Lower leg skin (tissue), 4 donors: Measurements from ENCODE around the gene ANTXR1. TPM values are rescaled to one million over a fixed set of nuclear protein-coding genes. Genes with fewer than 3 reads are reported as not detected.
A peak's percentile ranks its signal among the peaks of the same experiment; 100 is the strongest.

Experiments
- DNase-seq, 2 donors: peaks; one replicate each; pipeline ENCODE4 v3.0.0-alpha.2; 2019; ENCODE audit warnings: low spot score in 2 of 2
- H3K4me3 ChIP-seq: fragments of 200-600 bp; sonication (generic); 2 replicates; pipeline ENCODE4 v1.5.1; 2017; ENCODE audit warnings: mild to moderate bottlenecking, low read depth; ENCODE audit not compliant: poor library complexity, severe bottlenecking
- POLR2A ChIP-seq, 2 donors: fragments of 450-650 bp; IDR thresholded peaks; one replicate each; pipeline ENCODE4 v1.6.1; 2016 to 2017; ENCODE audit warnings: antibody characterized with exemption in 2 of 2, mild to moderate bottlenecking in 1 of 2, moderate library complexity in 1 of 2
- WGBS, 2 donors: methylation state at CpG; one replicate each; pipeline ENCODE4 v1.1.5; 2018; 5-methylcytosine and 5-hydroxymethylcytosine counted together
- intact Hi-C: fragments of 100-400 bp; cut with DNase I; formaldehyde crosslinking; loops from one replicate; pipeline ENCODE4 v1.15.0; 2023; ENCODE audit warnings: low total_unique reads
- total RNA-seq, 4 donors: library from RNA; depleted of rRNA; stranded (reverse); fragments of >200 nt; gene quantifications; one replicate each; pipeline ENCODE4 v1.1.0, GENCODE V29; 2016
- TF ChIP-seq, protein P1 (sequence below), 3 donors: fragments of 450-650 bp; IDR thresholded peaks; one replicate each; pipeline ENCODE4 v1.5.1; 2016; ENCODE audit warnings: antibody characterized with exemption in 3 of 3, mild to moderate bottlenecking in 3 of 3, moderate library complexity in 2 of 3

ANTXR1 gene
- total RNA-seq, 4 donors from 2014 or later = 43.3 to 56.7 (median 52.7) TPM

DNA sequence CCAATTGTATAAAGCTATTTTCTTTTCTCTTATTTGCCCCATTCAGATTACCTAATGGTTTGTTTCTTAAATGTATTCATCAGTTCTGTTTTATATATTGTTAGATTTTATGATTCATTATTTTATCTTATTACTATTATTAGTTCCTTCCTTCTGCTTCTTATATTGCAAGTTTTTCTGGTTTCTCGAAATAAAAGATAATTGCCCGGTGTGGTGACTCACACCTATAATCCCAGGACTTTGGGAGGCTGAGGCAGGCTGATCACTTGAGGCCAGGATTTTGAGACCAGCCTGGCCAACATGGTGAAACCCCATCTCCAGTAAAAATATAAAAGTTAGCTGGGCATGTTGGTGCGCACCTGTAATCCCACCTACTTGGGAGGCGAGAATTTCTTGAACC lies 37.8 kb downstream of the ANTXR1 start:
- no peak for TF ChIP-seq POLR2A (IDR thresholded peaks at IDR 0.05)
- TF ChIP-seq, protein P1, sequence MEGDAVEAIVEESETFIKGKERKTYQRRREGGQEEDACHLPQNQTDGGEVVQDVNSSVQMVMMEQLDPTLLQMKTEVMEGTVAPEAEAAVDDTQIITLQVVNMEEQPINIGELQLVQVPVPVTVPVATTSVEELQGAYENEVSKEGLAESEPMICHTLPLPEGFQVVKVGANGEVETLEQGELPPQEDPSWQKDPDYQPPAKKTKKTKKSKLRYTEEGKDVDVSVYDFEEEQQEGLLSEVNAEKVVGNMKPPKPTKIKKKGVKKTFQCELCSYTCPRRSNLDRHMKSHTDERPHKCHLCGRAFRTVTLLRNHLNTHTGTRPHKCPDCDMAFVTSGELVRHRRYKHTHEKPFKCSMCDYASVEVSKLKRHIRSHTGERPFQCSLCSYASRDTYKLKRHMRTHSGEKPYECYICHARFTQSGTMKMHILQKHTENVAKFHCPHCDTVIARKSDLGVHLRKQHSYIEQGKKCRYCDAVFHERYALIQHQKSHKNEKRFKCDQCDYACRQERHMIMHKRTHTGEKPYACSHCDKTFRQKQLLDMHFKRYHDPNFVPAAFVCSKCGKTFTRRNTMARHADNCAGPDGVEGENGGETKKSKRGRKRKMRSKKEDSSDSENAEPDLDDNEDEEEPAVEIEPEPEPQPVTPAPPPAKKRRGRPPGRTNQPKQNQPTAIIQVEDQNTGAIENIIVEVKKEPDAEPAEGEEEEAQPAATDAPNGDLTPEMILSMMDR (IDR thresholded peaks at IDR 0.05) = no peak
- 66 to 70% methylated on average over 4 of the region's 4 CpGs for WGBS, 2 donors
- no peak overlapping the region for H3K4me3 ChIP-seq
- no peak for DNase-seq
- intact Hi-C loops = no loop called here

DNA sequence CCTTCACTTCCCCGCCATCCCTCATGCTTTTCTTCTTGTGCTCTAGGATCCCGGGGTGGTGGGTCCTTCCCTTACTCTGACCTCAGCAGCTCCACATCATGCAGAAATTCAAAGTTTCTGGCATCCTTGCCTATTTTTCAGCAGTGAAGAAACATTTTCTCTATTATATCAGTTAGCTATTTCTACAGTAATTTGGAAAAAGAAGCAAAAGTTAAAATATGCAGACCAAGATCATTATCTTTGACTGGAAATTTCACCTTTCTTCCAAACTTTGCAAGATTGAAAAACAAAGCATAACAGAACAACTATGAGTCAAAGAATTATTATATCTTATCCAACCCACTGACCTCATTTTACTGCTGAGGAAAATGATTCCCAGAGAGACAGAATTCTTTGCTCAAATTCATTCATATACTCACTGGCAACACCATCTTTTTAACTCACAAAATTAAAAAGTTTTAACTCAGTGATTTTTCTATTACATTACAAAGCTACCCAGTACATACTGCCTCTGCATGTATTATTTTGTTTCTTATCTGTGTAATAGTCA lies 40.5 kb downstream of the ANTXR1 start:
- no peak overlapping the region for H3K4me3 ChIP-seq
- TF ChIP-seq POLR2A (IDR thresholded peaks at IDR 0.05) = no peak
- TF ChIP-seq, protein P1 (IDR thresholded peaks at IDR 0.05) = no peak
- intact Hi-C loops = no loop called here
- 64 to 67% methylated on average over 2 of the region's 2 CpGs for WGBS, 2 donors
- DNase-seq = no peak

DNA sequence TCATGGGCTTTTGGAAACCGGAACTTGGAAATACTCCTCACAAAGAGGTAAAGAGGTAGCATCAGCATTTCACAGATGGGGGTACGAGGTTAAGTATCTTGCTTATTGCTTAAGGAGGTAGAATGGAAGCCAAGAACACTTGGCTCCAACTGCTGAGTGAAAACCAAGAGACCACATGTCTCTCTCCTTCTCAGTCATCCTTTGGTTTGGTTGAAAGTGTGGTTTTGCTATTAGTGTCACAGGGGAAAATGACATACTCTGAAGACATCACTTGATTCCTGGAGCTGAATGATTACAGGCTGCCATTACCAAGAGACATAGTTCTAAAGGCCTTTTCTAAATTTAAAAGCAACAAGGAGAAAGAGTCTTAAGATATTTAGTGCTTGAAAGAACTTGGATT lies 41.5 kb downstream of the ANTXR1 start:
- no peak for TF ChIP-seq POLR2A (IDR thresholded peaks at IDR 0.05)
- TF ChIP-seq, protein P1 (IDR thresholded peaks at IDR 0.05) = no peak
- 61 to 64% methylated on average over 2 of the region's 2 CpGs for WGBS, 2 donors
- intact Hi-C loops = no loop called here
- peak in 1 of 2 donors; percentile 45 for DNase-seq
- H3K4me3 ChIP-seq = no peak overlapping the region

DNA sequence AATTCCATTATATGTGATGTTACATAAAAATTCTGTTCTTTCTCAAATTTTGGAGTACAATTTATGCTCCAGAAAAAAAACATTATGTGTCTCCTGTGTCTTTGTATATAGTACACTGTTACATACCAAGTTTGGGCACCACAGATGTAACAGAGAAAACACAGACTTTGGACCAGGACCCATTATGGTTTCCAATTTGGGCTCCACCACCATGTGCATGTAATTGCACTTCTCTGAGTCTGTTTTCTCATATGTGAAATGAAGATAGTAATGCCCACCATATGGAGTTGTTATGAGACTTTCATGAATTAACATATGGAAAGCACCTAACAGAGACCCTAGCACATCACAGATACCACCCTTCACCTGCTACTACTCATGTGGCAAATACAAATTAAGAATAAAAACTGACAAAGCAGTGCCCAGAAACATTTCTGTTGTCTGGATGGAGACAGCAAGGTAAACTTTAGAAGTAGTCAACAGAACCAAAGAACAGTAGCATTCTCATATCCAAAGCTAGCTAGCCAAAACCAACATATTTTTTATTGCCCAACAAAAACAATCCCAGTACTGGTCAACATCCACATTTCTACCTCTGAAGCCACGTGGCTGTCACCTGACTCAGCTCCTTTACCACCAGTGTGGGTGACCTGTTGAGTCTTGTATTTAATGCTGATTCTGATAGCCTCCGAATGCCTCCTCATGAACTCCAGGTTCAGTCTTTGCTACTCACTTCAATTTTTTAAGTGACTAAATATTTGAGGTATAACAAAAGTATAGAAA lies 42.9 kb downstream of the ANTXR1 start:
- intact Hi-C loops = no loop called here
- no peak overlapping the region for H3K4me3 ChIP-seq
- 61 to 72% methylated on average over 2 of the region's 2 CpGs for WGBS, 2 donors
- no peak for TF ChIP-seq POLR2A (IDR thresholded peaks at IDR 0.05)
- TF ChIP-seq, protein P1 (IDR thresholded peaks at IDR 0.05) = no peak
- no peak for DNase-seq

DNA sequence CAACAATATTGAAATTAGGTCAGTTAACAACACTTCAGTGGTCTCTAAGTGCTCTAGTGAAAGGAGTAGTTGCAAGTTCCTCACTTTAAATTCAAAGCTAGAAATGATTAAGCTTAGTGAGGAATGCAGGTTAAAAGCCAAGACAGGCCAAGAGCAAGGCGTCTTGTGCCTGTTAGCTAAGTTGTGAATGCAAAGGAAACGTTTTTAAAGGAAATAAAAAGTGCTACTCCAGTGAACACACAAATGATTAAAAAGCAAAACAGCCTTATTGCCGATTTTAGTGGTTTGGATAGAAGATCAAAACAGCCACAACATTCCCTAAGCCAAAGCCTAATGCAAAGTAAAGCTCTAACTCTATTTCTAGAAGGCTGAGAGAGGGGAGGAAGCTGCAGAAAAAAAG lies 44.7 kb downstream of the ANTXR1 start:
- intact Hi-C loops = no loop called here
- DNase-seq = no peak
- WGBS, 2 donors = 57 to 65% methylated on average over 3 of the region's 3 CpGs
- TF ChIP-seq POLR2A (IDR thresholded peaks at IDR 0.05) = no peak
- TF ChIP-seq, protein P1 (IDR thresholded peaks at IDR 0.05) = no peak
- no peak overlapping the region for H3K4me3 ChIP-seq
